ENCODE results near the gene ATP5PD. TPM values are rescaled to one million over a fixed set of nuclear protein-coding genes. Genes with fewer than 3 reads are reported as not detected.
A peak's percentile ranks its signal among the peaks of the same experiment; 100 is the strongest.
"Not testable (repeated sequence)": the region's sequence is repeated elsewhere in the genome, so short reads cannot be mapped to it uniquely, and the experiment has no call there.

Gene ATP5PD
- total RNA-seq, 1 experiment from 2014 or later = 186 TPM

- Histone ChIP-seq H4K20me1 (ENCODE audit: insufficient read depth, low read depth, low read length) (no peaks in the 10 kb centered on the region), H3K9me3 (ENCODE audit: low read length) (no peaks in the 10 kb centered on the region), H3K36me3 (ENCODE audit: insufficient read depth, low read length) (0 out of 2 replicates have a peak, but pooled peaks cover 5% of the 10 kb centered on the region), H2AFZ (ENCODE audit: low read length) (peak overlapping the region; percentile 96), H3K9me2 (replicated peaks; ENCODE audit: insufficient read depth, low read length) (no peaks in the 10 kb centered on the region), H3K79me2 (ENCODE audit: low read length) (peaks cover 25% of the 10 kb centered on the region), H3K9ac (ENCODE audit: low read length) (peak overlapping the region; percentile 78), H3K4me2 (ENCODE audit: low read depth, low read length, poor library complexity, severe bottlenecking) (peak overlapping the region; percentile 82), H3K4me1 (ENCODE audit: low read length) (peaks cover 18% of the 10 kb centered on the region), H3K27me3 (ENCODE audit: low read length) (no peaks in the 10 kb centered on the region), H3K4me3 (ENCODE audit: low read length) (peak overlapping the region; percentile 76), H3K27ac (ENCODE audit: low read length) (0 out of 2 replicates have a peak overlapping the region, but pooled peaks have one; percentile 54)
- DNase-seq = no peak
Observed at GRCh38 chr17:75011401-75012095, 35.2 kb downstream of the ATP5PD start.

GRCh38 chr17:75010683-75011400, 35.9 kb downstream of the ATP5PD start:
- H3K4me3 ChIP-seq (ENCODE audit: low read length) = no peak overlapping the region
- H3K36me3 ChIP-seq (ENCODE audit: insufficient read depth, low read length) = 0 out of 2 replicates have a peak, but pooled peaks cover 5% of the 10 kb centered on the region
- H3K9me3 ChIP-seq (ENCODE audit: low read length) = no peaks in the 10 kb centered on the region
- no peaks in the 10 kb centered on the region for H4K20me1 ChIP-seq (ENCODE audit: insufficient read depth, low read depth, low read length)
- no peaks in the 10 kb centered on the region for H3K27me3 ChIP-seq (ENCODE audit: low read length)
- DNase-seq = no peak
- no peak overlapping the region for H2AFZ ChIP-seq (ENCODE audit: low read length)
- no peak overlapping the region for H3K9ac ChIP-seq (ENCODE audit: low read length)
- no peak overlapping the region for H3K27ac ChIP-seq (ENCODE audit: low read length)
- no peak overlapping the region for H3K4me2 ChIP-seq (ENCODE audit: low read depth, low read length, poor library complexity, severe bottlenecking)
- H3K79me2 ChIP-seq (ENCODE audit: low read length) = peaks cover 25% of the 10 kb centered on the region
- peaks cover 18% of the 10 kb centered on the region for H3K4me1 ChIP-seq (ENCODE audit: low read length)
- H3K9me2 ChIP-seq (replicated peaks; ENCODE audit: insufficient read depth, low read length) = no peaks in the 10 kb centered on the region

GRCh38 chr17:75009139-75009724, 37.5 kb downstream of the ATP5PD start:
- Histone ChIP-seq H4K20me1 (ENCODE audit: insufficient read depth, low read depth, low read length) (no peaks in the 10 kb centered on the region), H3K27ac (ENCODE audit: low read length) (no peak overlapping the region), H2AFZ (ENCODE audit: low read length) (no peak overlapping the region), H3K4me1 (ENCODE audit: low read length) (peaks cover 16% of the 10 kb centered on the region), H3K9ac (ENCODE audit: low read length) (no peak overlapping the region), H3K79me2 (ENCODE audit: low read length) (peaks cover 11% of the 10 kb centered on the region), H3K9me2 (replicated peaks; ENCODE audit: insufficient read depth, low read length) (no peaks in the 10 kb centered on the region), H3K27me3 (ENCODE audit: low read length) (no peaks in the 10 kb centered on the region), H3K4me3 (ENCODE audit: low read length) (no peak overlapping the region), H3K4me2 (ENCODE audit: low read depth, low read length, poor library complexity, severe bottlenecking) (no peak overlapping the region), H3K9me3 (ENCODE audit: low read length) (no peaks in the 10 kb centered on the region), H3K36me3 (ENCODE audit: insufficient read depth, low read length) (no peaks in the 10 kb centered on the region)
- no peak for DNase-seq

GRCh38 chr17:75008373-75008772, 38.4 kb downstream of the ATP5PD start:
- Histone ChIP-seq H3K36me3 (ENCODE audit: insufficient read depth, low read length) (no peaks in the 10 kb centered on the region), H3K4me1 (ENCODE audit: low read length) (peaks cover 8% of the 10 kb centered on the region), H4K20me1 (ENCODE audit: insufficient read depth, low read depth, low read length) (no peaks in the 10 kb centered on the region), H3K4me3 (ENCODE audit: low read length) (no peak overlapping the region), H3K27me3 (ENCODE audit: low read length) (no peaks in the 10 kb centered on the region), H3K79me2 (ENCODE audit: low read length) (peaks cover 5% of the 10 kb centered on the region), H3K9me2 (replicated peaks; ENCODE audit: insufficient read depth, low read length) (no peaks in the 10 kb centered on the region), H3K9me3 (ENCODE audit: low read length) (no peaks in the 10 kb centered on the region), H3K27ac (ENCODE audit: low read length) (no peak overlapping the region), H3K9ac (ENCODE audit: low read length) (no peak overlapping the region), H2AFZ (ENCODE audit: low read length) (no peak overlapping the region), H3K4me2 (ENCODE audit: low read depth, low read length, poor library complexity, severe bottlenecking) (no peak overlapping the region)
- no peak for DNase-seq

GRCh38 chr17:75006653-75007052, 40.1 kb downstream of the ATP5PD start:
- Histone ChIP-seq H3K4me2 (ENCODE audit: low read depth, low read length, poor library complexity, severe bottlenecking) (no peak overlapping the region), H3K27me3 (ENCODE audit: low read length) (no peaks in the 10 kb centered on the region), H2AFZ (ENCODE audit: low read length) (no peak overlapping the region), H4K20me1 (ENCODE audit: insufficient read depth, low read depth, low read length) (no peaks in the 10 kb centered on the region), H3K9me3 (ENCODE audit: low read length) (no peaks in the 10 kb centered on the region), H3K9ac (ENCODE audit: low read length) (no peak overlapping the region), H3K9me2 (replicated peaks; ENCODE audit: insufficient read depth, low read length) (no peaks in the 10 kb centered on the region), H3K4me1 (ENCODE audit: low read length) (peaks cover 1% of the 10 kb centered on the region), H3K36me3 (ENCODE audit: insufficient read depth, low read length) (no peaks in the 10 kb centered on the region), H3K4me3 (ENCODE audit: low read length) (no peak overlapping the region), H3K79me2 (ENCODE audit: low read length) (no peaks in the 10 kb centered on the region), H3K27ac (ENCODE audit: low read length) (no peak overlapping the region)
- peak; percentile 61 for DNase-seq

- not testable (repeated sequence) for H3K27me3 ChIP-seq (ENCODE audit: low read length); H2AFZ ChIP-seq (ENCODE audit: low read length); H3K27ac ChIP-seq (ENCODE audit: low read length); H3K4me3 ChIP-seq (ENCODE audit: low read length); H3K9me3 ChIP-seq (ENCODE audit: low read length); H3K79me2 ChIP-seq (ENCODE audit: low read length); H3K9ac ChIP-seq (ENCODE audit: low read length); H3K36me3 ChIP-seq (ENCODE audit: insufficient read depth, low read length); H4K20me1 ChIP-seq (ENCODE audit: insufficient read depth, low read depth, low read length); H3K4me1 ChIP-seq (ENCODE audit: low read length); DNase-seq; H3K4me2 ChIP-seq (ENCODE audit: low read depth, low read length, poor library complexity, severe bottlenecking); H3K9me2 ChIP-seq (replicated peaks; ENCODE audit: insufficient read depth, low read length)
Observed at GRCh38 chr17:75006084-75006483, 40.7 kb downstream of the ATP5PD start.

- no peak overlapping the region for H3K27ac ChIP-seq (ENCODE audit: low read length)
Observed at GRCh38 chr17:75005291-75005690, 41.5 kb downstream of the ATP5PD start.

GRCh38 chr17:75004371-75004770, 42.4 kb downstream of the ATP5PD start:
- Histone ChIP-seq H3K4me2 (ENCODE audit: low read depth, low read length, poor library complexity, severe bottlenecking) (no peak overlapping the region), H3K9me3 (ENCODE audit: low read length) (no peaks in the 10 kb centered on the region), H3K79me2 (ENCODE audit: low read length) (no peaks in the 10 kb centered on the region), H4K20me1 (ENCODE audit: insufficient read depth, low read depth, low read length) (no peaks in the 10 kb centered on the region), H3K9me2 (replicated peaks; ENCODE audit: insufficient read depth, low read length) (no peaks in the 10 kb centered on the region), H3K27me3 (ENCODE audit: low read length) (no peaks in the 10 kb centered on the region), H3K4me1 (ENCODE audit: low read length) (no peaks in the 10 kb centered on the region), H3K4me3 (ENCODE audit: low read length) (no peak overlapping the region), H3K36me3 (ENCODE audit: insufficient read depth, low read length) (no peaks in the 10 kb centered on the region), H3K27ac (ENCODE audit: low read length) (no peak overlapping the region), H3K9ac (ENCODE audit: low read length) (no peak overlapping the region), H2AFZ (ENCODE audit: low read length) (no peak overlapping the region)
- no peak for DNase-seq

More at GRCh38 chr17:75005291-75005690, 41.5 kb downstream of the ATP5PD start:
- Histone ChIP-seq H3K4me2 (ENCODE audit: low read depth, low read length, poor library complexity, severe bottlenecking) (no peak overlapping the region), H3K9me2 (replicated peaks; ENCODE audit: insufficient read depth, low read length) (no peaks in the 10 kb centered on the region), H4K20me1 (ENCODE audit: insufficient read depth, low read depth, low read length) (no peaks in the 10 kb centered on the region), H3K9me3 (ENCODE audit: low read length) (no peaks in the 10 kb centered on the region), H3K4me3 (ENCODE audit: low read length) (no peak overlapping the region), H3K79me2 (ENCODE audit: low read length) (no peaks in the 10 kb centered on the region), H3K27me3 (ENCODE audit: low read length) (no peaks in the 10 kb centered on the region), H3K4me1 (ENCODE audit: low read length) (no peaks in the 10 kb centered on the region), H3K36me3 (ENCODE audit: insufficient read depth, low read length) (no peaks in the 10 kb centered on the region), H3K9ac (ENCODE audit: low read length) (no peak overlapping the region), H2AFZ (ENCODE audit: low read length) (no peak overlapping the region)
- DNase-seq = no peak

All from Karpas-422 (cell line).